IgD-negative memory B cell (primary cell): ENCODE results near the gene RBL2. TPM values are rescaled to one million over a fixed set of nuclear protein-coding genes. Genes with fewer than 3 reads are reported as not detected.
A peak's percentile ranks its signal among the peaks of the same experiment; 100 is the strongest.

Source experiments
- H3K27ac Mint-ChIP-seq, 3 donors: one replicate each; pipeline ENCODE4 v1.8.0; 2020 to 2022; ENCODE audit warnings: mild to moderate bottlenecking in 3 of 3, mixed read lengths in 3 of 3, moderate library complexity in 1 of 3
- H3K27me3 Mint-ChIP-seq: one replicate; pipeline ENCODE4 v1.8.0; 2021; ENCODE audit warnings: mixed read lengths
- H3K36me3 Mint-ChIP-seq: one replicate; pipeline ENCODE4 v1.8.0; 2020; ENCODE audit warnings: mild to moderate bottlenecking, mixed read lengths
- H3K4me1 Mint-ChIP-seq, 3 donors: one replicate each; pipeline ENCODE4 v1.8.0; 2020 to 2022; ENCODE audit warnings: mixed read lengths in 3 of 3, mild to moderate bottlenecking in 1 of 3
- H3K4me3 Mint-ChIP-seq, 4 donors: one replicate each; pipeline ENCODE4 v1.8.0; 2020 to 2022; ENCODE audit warnings: mild to moderate bottlenecking in 4 of 4, mixed read lengths in 4 of 4, moderate library complexity in 3 of 4
- H3K9me3 Mint-ChIP-seq, 3 donors: one replicate each; pipeline ENCODE4 v1.8.0; 2020 to 2021; ENCODE audit warnings: mixed read lengths in 3 of 3, mild to moderate bottlenecking in 1 of 3
- polyA plus RNA-seq: library from polyadenylated mRNA; unstranded; fragments of 300-500 nt; fragmentation: Illumina TruSeq; gene quantifications from one replicate; pipeline ENCODE4 v1.2.3, GENCODE V29; 2021

Gene RBL2
- polyA plus RNA-seq, 1 donor from 2014 or later: 77.4 TPM

- Mint-ChIP-seq H3K27ac (peak overlapping the region; percentile 83 to 92 (median 85)), H3K36me3 (no peaks in the 10 kb centered on the region), H3K4me1 (peaks cover 21 to 24% (median 23%) of the 10 kb centered on the region in 3 donors), H3K9me3 (no peaks in the 10 kb centered on the region), H3K27me3 (peaks cover 2% of the 10 kb centered on the region), H3K4me3 (peak overlapping the region; percentile 86 to 97 (median 89))
These were observed 762 bp upstream of the RBL2 start for GRCh38 chr16:53433509-53433908.

- Mint-ChIP-seq H3K27me3 (peaks cover 2% of the 10 kb centered on the region), H3K27ac (peak overlapping the region; percentile 83 to 92 (median 85)), H3K4me3 (peak overlapping the region; percentile 86 to 97 (median 89)), H3K36me3 (no peaks in the 10 kb centered on the region), H3K4me1 (peaks cover 21 to 24% (median 23%) of the 10 kb centered on the region in 3 donors), H3K9me3 (no peaks in the 10 kb centered on the region)
These were observed 318 bp upstream of the RBL2 start for GRCh38 chr16:53433930-53434376.

GRCh38 chr16:53435066-53435688 is 906 bp downstream of the RBL2 start:
- Mint-ChIP-seq H3K36me3 (peaks cover 2% of the 10 kb centered on the region), H3K27me3 (no peaks in the 10 kb centered on the region), H3K4me1 (peaks cover 21 to 24% (median 23%) of the 10 kb centered on the region in 3 donors), H3K4me3 (peak overlapping the region; percentile 89 to 100 (median 98)), H3K27ac (peak overlapping the region; percentile 92 to 99 (median 97)), H3K9me3 (no peaks in the 10 kb centered on the region)

GRCh38 chr16:53440125-53440524 is 5.9 kb downstream of the RBL2 start:
- peaks cover 18 to 26% (median 23%) of the 10 kb centered on the region in 3 donors for H3K4me1 Mint-ChIP-seq
- no peaks in the 10 kb centered on the region for H3K9me3 Mint-ChIP-seq
- no peaks in the 10 kb centered on the region for H3K27me3 Mint-ChIP-seq
- H3K27ac Mint-ChIP-seq: no peak overlapping the region
- H3K36me3 Mint-ChIP-seq: peaks cover 5% of the 10 kb centered on the region
- H3K4me3 Mint-ChIP-seq: no peak overlapping the region

- Mint-ChIP-seq H3K9me3 (no peaks in the 10 kb centered on the region), H3K36me3 (peaks cover 9% of the 10 kb centered on the region), H3K4me3 (peak overlapping the region in 1 of 4 donors; percentile 19), H3K27ac (no peak overlapping the region), H3K27me3 (no peaks in the 10 kb centered on the region), H3K4me1 (peaks cover 6 to 8% (median 8%) of the 10 kb centered on the region in 3 donors)
These were observed 11.3 kb downstream of the RBL2 start for GRCh38 chr16:53445534-53445933.

GRCh38 chr16:53446090-53446489 is 11.8 kb downstream of the RBL2 start:
- Mint-ChIP-seq H3K9me3 (no peaks in the 10 kb centered on the region), H3K27me3 (no peaks in the 10 kb centered on the region), H3K36me3 (peaks cover 7% of the 10 kb centered on the region), H3K27ac (no peak overlapping the region), H3K4me1 (peaks cover 2 to 8% (median 8%) of the 10 kb centered on the region in 3 donors), H3K4me3 (peak overlapping the region in 1 of 4 donors; percentile 19)

- peak overlapping the region in 2 of 4 donors; percentile 51 to 55 for H3K4me3 Mint-ChIP-seq
- H3K27me3 Mint-ChIP-seq: no peaks in the 10 kb centered on the region
- no peaks in the 10 kb centered on the region for H3K9me3 Mint-ChIP-seq
- peak overlapping the region in 2 of 3 donors; percentile 31 to 63 for H3K27ac Mint-ChIP-seq
- H3K36me3 Mint-ChIP-seq: peaks cover 15% of the 10 kb centered on the region
- peaks cover 1 to 8% (median 8%) of the 10 kb centered on the region in 3 donors for H3K4me1 Mint-ChIP-seq
These were observed 15.7 kb downstream of the RBL2 start for GRCh38 chr16:53449816-53450517.

- no peaks in the 10 kb centered on the region for H3K9me3 Mint-ChIP-seq
- no peaks in the 10 kb centered on the region for H3K27me3 Mint-ChIP-seq
- peaks cover 20% of the 10 kb centered on the region for H3K36me3 Mint-ChIP-seq
- H3K27ac Mint-ChIP-seq: peak overlapping the region in 1 of 3 donors; percentile 35
- no peak overlapping the region for H3K4me3 Mint-ChIP-seq
- peaks cover 28 to 39% (median 35%) of the 10 kb centered on the region in 3 donors for H3K4me1 Mint-ChIP-seq
These were observed 19.7 kb downstream of the RBL2 start for GRCh38 chr16:53453928-53454327.

- Mint-ChIP-seq H3K4me3 (peak overlapping the region in 3 of 4 donors; percentile 28 to 53 (median 36)), H3K4me1 (peaks cover 28 to 31% (median 28%) of the 10 kb centered on the region in 3 donors), H3K27ac (peak overlapping the region in 2 of 3 donors; percentile 25 to 89), H3K9me3 (no peaks in the 10 kb centered on the region), H3K36me3 (peaks cover 27% of the 10 kb centered on the region), H3K27me3 (no peaks in the 10 kb centered on the region)
These were observed 22.4 kb downstream of the RBL2 start for GRCh38 chr16:53456625-53457024.

GRCh38 chr16:53457670-53458069 is 23.4 kb downstream of the RBL2 start:
- peak overlapping the region in 1 of 3 donors; percentile 25 for H3K27ac Mint-ChIP-seq
- peaks cover 28 to 31% (median 28%) of the 10 kb centered on the region in 3 donors for H3K4me1 Mint-ChIP-seq
- no peaks in the 10 kb centered on the region for H3K27me3 Mint-ChIP-seq
- peak overlapping the region in 2 of 4 donors; percentile 24 to 58 for H3K4me3 Mint-ChIP-seq
- H3K36me3 Mint-ChIP-seq: peaks cover 24% of the 10 kb centered on the region
- H3K9me3 Mint-ChIP-seq: no peaks in the 10 kb centered on the region

- H3K27me3 Mint-ChIP-seq: no peaks in the 10 kb centered on the region
- no peak overlapping the region for H3K4me3 Mint-ChIP-seq
- peaks cover 24% of the 10 kb centered on the region for H3K36me3 Mint-ChIP-seq
- peaks cover 28 to 31% (median 28%) of the 10 kb centered on the region in 3 donors for H3K4me1 Mint-ChIP-seq
- peak overlapping the region in 1 of 3 donors; percentile 76 for H3K27ac Mint-ChIP-seq
- H3K9me3 Mint-ChIP-seq: no peaks in the 10 kb centered on the region
These were observed 24.4 kb downstream of the RBL2 start for GRCh38 chr16:53458635-53459034.

- Mint-ChIP-seq H3K27me3 (no peaks in the 10 kb centered on the region), H3K27ac (no peak overlapping the region), H3K4me3 (no peak overlapping the region), H3K36me3 (peaks cover 3% of the 10 kb centered on the region), H3K4me1 (peaks cover 0 to 1% (median 0%) of the 10 kb centered on the region in 3 donors), H3K9me3 (no peaks in the 10 kb centered on the region)
These were observed 31.5 kb downstream of the RBL2 start for GRCh38 chr16:53465606-53466280.

- no peaks in the 10 kb centered on the region for H3K27me3 Mint-ChIP-seq
- H3K9me3 Mint-ChIP-seq: peaks cover 0 to 2% (median 0%) of the 10 kb centered on the region in 3 donors
- peaks cover 26% of the 10 kb centered on the region for H3K36me3 Mint-ChIP-seq
- no peak overlapping the region for H3K4me3 Mint-ChIP-seq
- H3K27ac Mint-ChIP-seq: no peak overlapping the region
- no peaks in the 10 kb centered on the region for H3K4me1 Mint-ChIP-seq
These were observed 42.6 kb downstream of the RBL2 start for GRCh38 chr16:53476867-53477266.

GRCh38 chr16:53478965-53479364 is 44.7 kb downstream of the RBL2 start:
- Mint-ChIP-seq H3K36me3 (peaks cover 27% of the 10 kb centered on the region), H3K9me3 (peaks cover 0 to 2% (median under 1%) of the 10 kb centered on the region in 3 donors), H3K27me3 (no peaks in the 10 kb centered on the region), H3K4me3 (no peak overlapping the region), H3K4me1 (no peaks in the 10 kb centered on the region), H3K27ac (no peak overlapping the region)

GRCh38 chr16:53480394-53480793 is 46.1 kb downstream of the RBL2 start:
- H3K36me3 Mint-ChIP-seq: peaks cover 30% of the 10 kb centered on the region
- H3K27ac Mint-ChIP-seq: no peak overlapping the region
- no peaks in the 10 kb centered on the region for H3K27me3 Mint-ChIP-seq
- peaks cover 0 to 11% (median 2%) of the 10 kb centered on the region in 3 donors for H3K9me3 Mint-ChIP-seq
- H3K4me3 Mint-ChIP-seq: no peak overlapping the region
- no peaks in the 10 kb centered on the region for H3K4me1 Mint-ChIP-seq
